Measurements from ENCODE around the gene SF3A1.
"Not testable (repeated sequence)": the region's sequence is repeated elsewhere in the genome, so short reads cannot be mapped to it uniquely, and the experiment has no call there.

SF3A1 gene

DNA sequence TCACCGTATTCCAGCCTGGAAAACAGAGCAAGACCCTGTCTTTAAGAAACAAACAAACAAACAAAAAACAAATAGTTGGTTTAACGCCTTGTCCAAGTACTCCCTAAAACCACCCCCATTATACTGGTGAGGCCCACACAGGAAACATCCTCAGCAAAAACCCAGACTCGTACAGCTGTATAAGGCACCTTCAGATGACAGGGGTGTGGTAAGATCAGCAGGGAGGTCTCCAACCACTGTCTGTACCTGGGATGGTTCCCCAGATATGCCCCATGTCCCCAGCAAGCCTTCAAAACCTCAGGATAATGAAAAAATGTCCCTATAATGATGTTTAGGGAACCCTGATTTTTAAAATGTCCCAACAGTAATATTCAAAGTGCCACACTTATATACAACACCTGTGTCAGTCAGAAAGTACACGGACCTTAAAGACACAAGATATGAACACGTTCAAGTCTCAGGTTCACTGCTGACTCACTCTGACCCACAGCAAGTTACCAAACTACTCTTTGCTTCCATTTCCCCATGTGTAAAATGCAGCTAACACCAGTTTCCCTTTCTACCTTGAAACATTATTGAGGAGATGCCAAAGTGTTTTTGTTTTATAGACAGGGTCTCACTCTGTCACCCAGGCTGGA is 9.3 kb downstream of the SF3A1 start:
- TF ChIP-seq, protein P1, sequence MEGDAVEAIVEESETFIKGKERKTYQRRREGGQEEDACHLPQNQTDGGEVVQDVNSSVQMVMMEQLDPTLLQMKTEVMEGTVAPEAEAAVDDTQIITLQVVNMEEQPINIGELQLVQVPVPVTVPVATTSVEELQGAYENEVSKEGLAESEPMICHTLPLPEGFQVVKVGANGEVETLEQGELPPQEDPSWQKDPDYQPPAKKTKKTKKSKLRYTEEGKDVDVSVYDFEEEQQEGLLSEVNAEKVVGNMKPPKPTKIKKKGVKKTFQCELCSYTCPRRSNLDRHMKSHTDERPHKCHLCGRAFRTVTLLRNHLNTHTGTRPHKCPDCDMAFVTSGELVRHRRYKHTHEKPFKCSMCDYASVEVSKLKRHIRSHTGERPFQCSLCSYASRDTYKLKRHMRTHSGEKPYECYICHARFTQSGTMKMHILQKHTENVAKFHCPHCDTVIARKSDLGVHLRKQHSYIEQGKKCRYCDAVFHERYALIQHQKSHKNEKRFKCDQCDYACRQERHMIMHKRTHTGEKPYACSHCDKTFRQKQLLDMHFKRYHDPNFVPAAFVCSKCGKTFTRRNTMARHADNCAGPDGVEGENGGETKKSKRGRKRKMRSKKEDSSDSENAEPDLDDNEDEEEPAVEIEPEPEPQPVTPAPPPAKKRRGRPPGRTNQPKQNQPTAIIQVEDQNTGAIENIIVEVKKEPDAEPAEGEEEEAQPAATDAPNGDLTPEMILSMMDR (IDR thresholded peaks at IDR 0.05; ENCODE audit: low read depth, low read length), result no peak
- no peak overlapping the region for H3K4me3 ChIP-seq (ENCODE audit: low read depth, low read length)

DNA sequence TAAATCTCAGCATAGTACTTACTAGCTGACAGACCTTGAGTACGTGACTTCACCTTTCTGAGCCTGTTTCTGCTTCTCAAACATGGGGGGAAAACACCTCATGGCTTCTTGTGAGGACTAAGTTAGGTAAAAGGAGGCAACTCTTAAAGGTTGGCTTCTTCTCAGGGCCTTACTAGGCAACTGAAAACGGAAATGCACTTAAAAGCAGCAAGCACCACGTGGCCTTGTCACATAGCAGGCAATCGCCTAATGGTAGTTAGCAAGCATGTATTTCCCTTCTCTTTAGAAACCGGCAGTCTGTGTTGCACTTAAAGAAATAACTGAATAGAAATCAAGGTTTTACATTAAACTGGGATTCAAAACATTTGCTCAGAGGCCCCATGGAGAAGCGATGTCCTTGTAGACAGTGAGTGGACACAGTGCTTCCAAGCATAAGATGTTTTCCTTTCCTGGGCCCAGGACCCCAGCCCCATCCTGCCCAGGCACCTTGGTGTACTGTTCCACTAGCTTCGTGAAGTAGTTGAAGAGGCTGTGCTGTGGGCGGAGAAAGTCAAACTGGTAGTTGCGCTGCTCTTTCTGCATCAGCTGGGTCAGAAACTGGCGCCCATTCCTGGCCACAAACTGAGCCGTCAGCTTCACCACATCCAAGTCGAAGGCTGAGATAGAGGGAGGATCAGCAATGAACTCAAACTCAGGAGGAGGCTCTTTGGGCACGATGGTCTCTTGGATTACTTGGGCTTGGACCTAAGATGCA is 12.1 kb downstream of the SF3A1 start:
- no peak overlapping the region for H3K4me3 ChIP-seq (ENCODE audit: low read depth, low read length)
- TF ChIP-seq, protein P1 (IDR thresholded peaks at IDR 0.05; ENCODE audit: low read depth, low read length), result no peak

DNA sequence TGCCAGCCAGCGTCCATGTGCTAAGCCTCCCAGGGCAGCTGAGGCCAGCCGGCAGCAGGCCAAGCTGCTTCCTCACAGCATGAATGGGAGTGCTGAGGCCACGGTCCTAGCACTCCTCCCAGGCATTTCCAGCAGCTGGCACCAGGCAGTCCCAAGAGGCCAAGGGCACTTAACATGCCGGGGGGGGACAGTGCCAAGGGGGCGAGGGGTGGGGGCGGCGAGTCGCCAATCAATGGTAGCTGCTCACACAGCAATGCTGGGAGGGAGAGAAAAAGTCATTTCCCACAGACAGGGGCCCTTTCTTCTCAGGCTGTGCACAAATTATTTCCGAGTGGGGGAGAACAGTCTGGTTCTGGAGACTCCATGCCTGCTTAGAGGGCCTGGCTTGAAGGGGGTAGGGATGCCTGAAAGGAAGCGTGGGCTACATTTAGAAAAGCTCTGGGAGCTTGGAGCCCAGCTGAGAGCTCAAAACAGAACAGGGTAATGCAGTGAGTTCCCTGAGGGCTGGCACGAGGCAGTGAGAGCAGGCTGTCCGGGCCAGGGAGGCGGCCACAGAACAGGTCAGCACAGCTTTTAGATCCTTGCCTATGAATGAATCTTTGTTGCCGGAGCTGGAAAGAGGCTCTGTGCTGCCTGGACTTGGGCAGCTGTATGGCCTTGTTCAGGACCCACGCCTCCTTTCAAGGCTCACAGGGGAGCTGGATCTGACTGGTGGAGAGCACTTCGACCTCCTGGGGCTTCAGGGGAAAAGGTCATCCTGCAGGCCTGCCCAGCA is 15.6 kb downstream of the SF3A1 start:
- no peak overlapping the region for H3K4me3 ChIP-seq (ENCODE audit: low read depth, low read length)

DNA sequence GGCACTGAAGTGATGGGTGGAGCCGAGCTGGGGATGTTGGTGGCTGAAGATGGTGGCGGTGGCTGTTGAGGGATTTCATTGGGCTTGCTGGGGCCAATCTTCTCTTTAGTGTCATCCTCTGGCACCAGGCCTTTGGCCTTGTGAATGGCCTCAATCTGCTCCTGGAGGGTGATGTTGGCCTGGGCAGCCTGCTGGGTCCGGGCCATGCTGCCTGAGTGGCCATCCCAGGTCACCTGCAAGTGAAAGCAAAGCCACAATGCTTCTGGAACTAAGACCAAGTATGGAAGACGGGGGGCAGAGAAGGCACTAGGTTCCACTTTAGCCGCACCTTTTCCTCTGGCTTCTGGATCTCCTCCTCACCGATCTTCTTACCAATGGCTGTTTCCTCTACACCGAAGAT is 17.9 kb downstream of the SF3A1 start:
- H3K4me3 ChIP-seq (ENCODE audit: low read depth, low read length), result no peak overlapping the region
- TF ChIP-seq, protein P1 (IDR thresholded peaks at IDR 0.05; ENCODE audit: low read depth, low read length), result no peak

More for the DNA sequence above, 15.6 kb downstream of the SF3A1 start:
- TF ChIP-seq, protein P1 (IDR thresholded peaks at IDR 0.05; ENCODE audit: low read depth, low read length), result no peak

DNA sequence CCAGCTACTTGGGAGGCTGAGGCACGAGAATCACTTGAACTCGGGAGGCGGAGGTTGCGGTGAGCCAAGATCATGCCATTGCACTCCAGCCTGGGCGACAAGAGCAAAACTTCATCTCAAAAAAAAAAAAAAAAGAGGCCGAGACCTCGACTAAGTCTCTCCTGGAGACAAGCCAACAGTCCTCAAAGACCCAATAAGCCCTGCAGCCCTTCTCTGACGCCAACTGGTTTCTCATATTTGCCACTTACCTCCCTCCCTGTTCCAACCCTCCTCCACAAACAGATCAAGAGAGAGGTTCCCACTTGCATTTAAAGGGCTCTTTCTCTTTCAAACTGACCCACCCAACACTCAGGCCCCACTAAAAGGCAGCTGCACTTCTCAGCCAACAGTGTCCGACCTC is 18.4 kb downstream of the SF3A1 start:
- not testable (repeated sequence) for H3K4me3 ChIP-seq (ENCODE audit: low read depth, low read length)

DNA sequence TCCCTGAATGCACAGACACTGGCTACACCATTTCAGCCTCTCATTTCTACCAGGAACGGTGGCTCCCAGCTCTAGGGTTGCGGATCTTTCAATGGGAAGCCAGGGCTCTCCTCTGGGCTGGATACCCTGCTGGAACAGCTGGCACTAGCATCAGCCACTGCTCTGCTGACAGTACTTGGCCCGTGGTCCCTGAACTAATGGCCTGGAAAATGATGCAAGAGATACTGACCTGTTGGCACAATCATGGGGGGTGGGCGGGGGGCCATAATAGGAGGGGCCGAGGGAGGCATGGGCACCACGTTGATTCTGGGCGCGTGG is 19.3 kb downstream of the SF3A1 start:
- TF ChIP-seq, protein P1 (IDR thresholded peaks at IDR 0.05; ENCODE audit: low read depth, low read length), result no peak
- H3K4me3 ChIP-seq (ENCODE audit: low read depth, low read length), result no peak overlapping the region

DNA sequence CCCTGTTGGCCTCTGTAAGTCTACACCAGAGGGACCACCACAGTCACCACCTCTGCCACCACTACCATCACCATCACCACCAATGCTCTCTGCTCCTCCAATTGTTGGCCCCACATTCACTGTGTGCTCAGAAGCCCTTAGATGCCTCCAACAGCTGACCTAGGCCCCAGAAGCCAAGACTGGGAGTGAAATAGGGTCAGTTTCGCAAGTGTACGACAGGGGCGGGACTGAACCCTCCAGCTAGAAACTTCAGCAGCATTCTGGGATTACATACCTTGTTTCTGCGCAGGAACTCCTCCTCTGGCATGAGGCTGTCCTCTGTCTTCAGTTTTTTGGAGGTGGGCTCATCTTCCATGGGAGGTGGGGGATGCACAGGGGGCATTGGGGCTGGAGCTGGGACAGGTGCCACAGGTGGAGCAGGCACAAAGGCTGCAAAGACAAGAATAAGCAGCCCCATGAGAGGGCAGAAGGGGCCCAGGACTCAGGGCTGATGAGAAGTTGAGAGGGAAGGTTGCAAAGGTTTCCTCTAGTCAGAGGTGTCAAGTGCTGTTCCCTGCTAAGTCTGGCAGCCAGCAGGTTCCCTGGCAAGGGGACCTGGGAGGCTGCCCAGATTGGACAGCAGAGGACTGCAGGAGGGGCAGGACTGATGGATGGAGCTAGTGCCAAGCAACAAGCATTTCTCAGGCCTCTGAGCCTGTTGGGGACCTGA is 19.8 kb downstream of the SF3A1 start:
- TF ChIP-seq, protein P1 (IDR thresholded peaks at IDR 0.05; ENCODE audit: low read depth, low read length), result no peak
- no peak overlapping the region for H3K4me3 ChIP-seq (ENCODE audit: low read depth, low read length)

All from WI38 (cell line).